Stimulated activated naive CD8-positive, alpha-beta T cell treated with anti-CD3 and anti-CD28 coated beads, Interleukin-15, Interleukin-2, amounts not matched to agents 100 U/mL and 50 U/mL, for 24 hours (primary cell): Measurements from ENCODE around the gene GSAP.
A peak's percentile ranks its signal among the peaks of the same experiment; 100 is the strongest.
"Not testable (repeated sequence)": the region's sequence is repeated elsewhere in the genome, so short reads cannot be mapped to it uniquely, and the experiment has no call there.

Source experiments
- ATAC-seq: fragments of 150-1000 bp; cut with Tn5 transposase; one replicate; pipeline ENCODE4 v1.10.0; 2021
- DNase-seq: peaks from one replicate; pipeline ENCODE4 v3.0.0; 2021

GSAP gene

DNA sequence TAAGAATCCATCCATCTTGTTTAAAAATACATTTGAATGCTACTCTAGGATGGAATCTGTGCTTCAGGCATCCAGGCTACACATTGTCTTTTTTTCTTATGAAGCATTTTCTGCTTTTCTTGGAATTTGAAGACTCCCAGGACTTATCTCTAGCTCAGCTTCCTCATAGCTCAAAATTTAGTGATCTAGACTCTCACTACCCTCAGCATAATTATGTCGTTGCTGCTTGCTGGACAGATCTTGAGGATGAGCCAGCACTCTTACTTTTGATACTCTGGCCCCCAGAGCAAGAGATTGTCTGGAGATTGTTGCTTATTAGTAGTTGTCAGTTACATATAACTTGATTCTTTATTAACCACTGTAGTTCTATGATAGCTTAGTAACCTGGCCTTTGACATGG lies 133.3 kb downstream of the GSAP start:
- DNase-seq (no peak), ATAC-seq (no peak)

DNA sequence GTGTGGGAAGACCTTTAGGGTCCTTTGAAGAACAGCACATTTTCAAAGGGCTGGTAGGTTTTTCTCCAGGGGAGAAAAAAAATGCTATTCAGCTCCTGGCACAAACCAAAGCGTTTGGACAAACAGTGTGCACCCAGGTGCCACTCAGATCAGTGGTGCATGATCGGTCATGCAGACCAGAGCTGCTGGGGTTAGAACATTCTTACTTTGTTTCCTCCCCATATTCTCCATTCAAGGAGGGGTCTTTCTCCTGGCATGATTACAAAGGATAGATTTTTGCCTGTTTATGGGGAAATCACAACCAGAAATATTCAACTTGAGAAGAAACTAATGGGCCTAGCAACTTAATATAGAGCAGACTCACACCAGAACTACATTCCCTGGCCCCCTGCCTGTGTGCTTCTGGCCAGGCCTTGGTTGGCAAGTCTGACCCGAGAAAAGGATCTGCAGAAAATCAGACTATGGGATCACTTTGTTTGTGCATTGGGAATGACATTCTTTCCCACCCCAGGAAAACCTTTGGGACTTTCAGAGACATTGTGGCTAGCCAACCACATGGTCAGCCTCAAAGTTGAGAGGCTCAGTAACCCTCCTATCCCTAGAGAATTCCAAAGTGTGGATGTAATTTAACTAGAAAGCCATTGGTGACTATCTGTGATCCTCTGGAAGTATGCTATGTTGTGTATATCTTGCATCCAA lies 134.2 kb downstream of the GSAP start:
- ATAC-seq = no peak
- DNase-seq = no peak

DNA sequence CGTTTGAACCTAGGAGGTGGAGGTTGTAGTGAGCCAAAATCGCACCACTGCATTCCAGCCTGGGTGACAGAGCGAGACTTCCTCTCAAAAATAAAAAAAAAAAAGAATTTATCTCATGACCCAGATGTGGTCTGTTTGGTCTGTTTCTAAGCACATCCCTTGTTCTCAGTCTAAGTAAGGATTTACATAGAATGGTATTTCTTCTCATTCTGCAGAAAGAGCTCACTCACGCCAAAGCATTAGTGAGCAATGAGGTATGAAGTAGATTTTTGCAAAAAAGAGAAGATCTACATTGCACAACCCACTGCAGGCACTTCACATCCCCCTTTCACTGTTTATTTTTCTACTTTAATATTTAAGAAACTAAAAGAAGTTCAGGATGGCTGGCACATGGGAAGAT lies 140.0 kb downstream of the GSAP start:
- DNase-seq (no peak), ATAC-seq (no peak)

DNA sequence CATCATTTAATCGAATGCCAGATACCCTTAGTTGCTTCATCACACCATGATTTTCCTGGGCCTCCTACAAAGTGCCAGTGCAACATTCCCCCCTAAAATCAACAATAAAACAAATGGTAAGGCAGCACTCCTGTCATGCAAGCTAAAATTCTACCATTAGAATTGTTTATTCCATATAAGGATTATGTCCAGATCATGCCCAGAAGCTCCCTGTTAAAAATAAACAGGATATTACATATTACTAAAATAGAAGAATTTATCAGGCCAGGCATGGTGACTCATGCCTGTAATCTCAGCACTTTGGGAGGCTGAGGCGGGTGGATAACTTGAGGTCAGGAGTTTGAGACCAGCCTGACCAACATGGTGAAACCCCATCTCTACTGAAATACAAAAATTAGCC lies 140.5 kb downstream of the GSAP start:
- DNase-seq, ATAC-seq: not testable (repeated sequence)

DNA sequence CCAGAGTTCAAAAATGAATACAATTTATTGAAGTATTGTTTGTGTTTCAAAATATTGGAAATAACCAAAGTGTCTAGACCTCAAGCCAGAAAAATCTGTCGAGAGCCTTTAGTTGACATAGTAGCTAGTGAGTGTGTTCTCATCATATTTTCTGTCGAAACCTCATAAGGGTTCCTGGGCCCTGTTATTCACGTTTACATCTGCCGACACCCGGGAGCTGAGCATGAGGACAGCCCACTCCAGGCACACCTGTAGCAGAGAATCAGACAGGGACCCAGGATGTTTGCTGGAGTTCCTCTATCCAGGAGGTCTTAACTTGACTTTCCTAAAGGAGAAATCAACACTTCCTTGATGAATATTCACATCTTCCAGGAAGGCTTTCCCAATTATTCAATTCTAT lies 144.4 kb downstream of the GSAP start:
- DNase-seq (no peak), ATAC-seq (no peak)

DNA sequence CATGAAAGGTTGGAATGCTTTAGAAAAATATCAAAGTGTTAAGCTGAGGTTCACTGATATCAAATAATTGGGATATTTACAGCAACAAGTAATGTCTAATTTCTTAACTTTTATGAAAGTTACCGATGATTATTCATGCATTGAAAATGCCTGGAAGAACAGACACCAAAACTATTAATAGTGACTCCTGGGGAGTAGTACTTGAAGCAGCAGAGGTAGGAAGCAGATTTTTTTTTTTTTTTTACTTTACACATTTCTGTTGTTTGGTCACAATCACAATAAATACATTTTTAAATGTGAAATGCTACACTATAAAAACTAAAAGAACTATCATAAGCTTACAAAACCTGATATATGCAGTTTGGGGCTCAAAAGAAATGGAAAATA lies 146.1 kb downstream of the GSAP start:
- no peak for DNase-seq
- ATAC-seq = no peak

DNA sequence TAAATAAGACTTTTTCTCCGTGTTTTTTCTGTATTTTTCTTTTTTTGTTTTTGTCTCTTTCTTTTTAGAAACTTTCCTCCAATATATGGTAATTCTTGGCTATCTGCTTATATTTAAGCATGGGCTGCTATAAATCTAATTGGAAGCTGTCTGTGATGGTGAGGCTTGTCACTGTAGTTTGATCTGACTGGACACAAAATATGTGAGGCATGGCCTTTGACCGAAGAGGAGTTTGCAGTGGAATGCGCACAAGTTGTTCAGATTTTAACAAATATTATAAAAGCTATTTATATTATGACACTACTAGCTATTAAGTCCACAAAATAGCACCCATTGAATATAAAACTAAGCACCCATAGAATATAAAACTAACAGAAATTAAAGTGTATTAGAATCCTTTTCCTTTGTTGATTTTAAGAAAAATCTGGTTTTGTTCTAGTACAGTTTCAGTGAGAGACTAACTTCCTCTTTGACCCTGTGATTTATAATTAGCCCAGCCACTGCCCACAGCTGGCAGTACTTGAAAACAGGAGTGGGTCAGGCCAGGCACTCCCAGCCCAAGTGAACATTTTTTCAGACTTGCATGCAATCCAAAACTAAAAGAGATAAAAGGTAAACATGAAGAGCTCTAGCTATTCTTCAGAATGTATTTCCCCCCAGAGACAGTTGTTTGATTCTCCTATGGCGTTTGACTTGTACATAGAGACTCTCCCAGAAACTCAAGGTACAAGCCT lies 146.6 kb downstream of the GSAP start:
- ATAC-seq = no peak
- DNase-seq = no peak

DNA sequence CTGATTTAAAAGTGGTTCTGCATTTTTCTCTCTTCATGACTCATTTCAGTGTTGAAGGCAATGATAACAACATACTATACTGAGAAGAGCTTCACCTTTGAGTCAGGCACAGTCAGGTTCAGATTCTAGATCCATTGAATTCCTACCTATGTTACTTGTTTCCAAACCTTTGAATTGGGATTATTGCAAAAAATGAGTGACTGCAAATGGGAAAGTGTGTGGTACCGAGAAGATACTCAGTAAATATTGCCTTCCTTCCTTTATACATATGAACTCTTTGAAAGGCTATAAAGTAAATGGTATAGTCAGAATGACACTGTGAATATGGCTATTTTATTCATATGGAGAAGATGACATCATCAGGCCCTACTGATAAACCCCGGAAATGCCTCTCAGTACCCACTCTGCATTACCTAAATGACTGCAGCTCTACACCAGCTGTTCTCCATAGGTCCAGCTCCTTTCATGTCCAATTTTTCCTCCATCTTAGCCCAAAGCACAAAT lies 149.8 kb downstream of the GSAP start:
- ATAC-seq (peak; percentile 93), DNase-seq (no peak)

DNA sequence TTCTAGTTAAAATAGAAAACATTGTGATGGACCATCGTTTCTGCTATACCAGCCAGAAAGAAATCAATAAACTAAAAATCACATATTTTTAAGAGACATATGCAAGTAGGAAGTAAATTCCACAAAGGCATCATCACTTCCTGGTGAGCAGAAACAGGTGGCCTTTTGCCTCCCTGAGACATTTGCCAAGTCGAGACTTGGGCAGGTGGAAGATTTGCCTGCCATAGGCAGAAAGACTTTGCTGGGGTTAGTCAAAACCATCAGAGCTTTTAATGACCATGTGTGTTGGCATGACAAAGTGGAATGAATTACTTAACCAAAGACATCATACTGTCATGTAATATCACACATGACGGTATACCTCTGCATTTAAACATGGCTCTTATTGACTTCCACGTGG lies 150.5 kb downstream of the GSAP start:
- ATAC-seq (no peak), DNase-seq (no peak)

DNA sequence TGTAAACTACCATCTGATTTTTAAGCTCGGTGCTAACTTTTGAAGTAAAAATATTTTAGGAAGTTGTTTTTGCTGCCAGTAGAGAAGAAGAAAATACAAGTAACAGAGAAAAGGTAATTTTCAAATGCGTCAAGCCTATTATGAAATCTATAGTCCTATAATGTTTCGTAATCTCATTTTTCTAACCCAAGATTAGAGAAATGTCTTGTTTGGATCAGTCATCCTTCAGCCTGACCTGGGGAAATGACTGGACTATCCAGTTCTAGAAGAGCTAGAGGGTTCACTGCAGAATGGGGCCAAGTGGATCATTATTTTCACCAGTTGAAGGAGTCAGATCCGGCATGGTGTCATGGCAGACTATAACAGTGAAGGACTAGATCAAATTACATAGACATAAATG lies 153.8 kb downstream of the GSAP start:
- DNase-seq (no peak), ATAC-seq (no peak)
